HepG2 (cell line): ENCODE data around the gene COQ8B. TPM values are rescaled to one million over a fixed set of nuclear protein-coding genes. Genes with fewer than 3 reads are reported as not detected.
A peak's percentile ranks its signal among the peaks of the same experiment; 100 is the strongest.

Experiments
- ATF2 ChIP-seq: sonication (generic); formaldehyde crosslinking; IDR thresholded peaks from 2 replicates; pipeline ENCODE4 v1.4.0; 2020; ENCODE audit warnings: missing genetic modification reagents
- BORCS8-MEF2B ChIP-seq: sonication (generic); formaldehyde crosslinking; IDR thresholded peaks from 2 replicates; pipeline ENCODE4 v1.8.0; 2022; ENCODE audit warnings: mild to moderate bottlenecking, missing genetic modification reagents
- CBX1 ChIP-seq: IDR thresholded peaks from one replicate; pipeline ENCODE4 v1.6.1; 2016; ENCODE audit warnings: antibody characterized with exemption, low read depth
- CREB1 ChIP-seq, 2 experiments: fragments of 450-650 bp in 1 of 2; IDR thresholded peaks; 2 replicates each; pipeline ENCODE4 v1.6.1; 2016 to 2017; ENCODE audit warnings: control low read depth in 1 of 2, mild to moderate bottlenecking in 1 of 2, missing compliant biosample characterization in 1 of 2, missing genetic modification characterization in 1 of 2
- IRF2 ChIP-seq: IDR thresholded peaks from 2 replicates; pipeline ENCODE4 v1.6.1; 2018; ENCODE audit warnings: missing genetic modification reagents, missing compliant biosample characterization
- KMT2A ChIP-seq: sonication (generic); formaldehyde crosslinking; IDR thresholded peaks from 2 replicates; pipeline ENCODE4 v1.4.0; 2020; ENCODE audit warnings: missing genetic modification reagents
- MBD4 ChIP-seq: IDR thresholded peaks from 2 replicates; pipeline ENCODE4 v1.6.1; 2012; ENCODE audit warnings: low read length, inconsistent platforms, borderline replicate concordance
- PHF20 ChIP-seq: sonication (generic); formaldehyde crosslinking; IDR thresholded peaks from 2 replicates; pipeline ENCODE4 v1.5.0; 2020; ENCODE audit warnings: mild to moderate bottlenecking, missing genetic modification reagents
- RAD51 ChIP-seq: fragments of 450-650 bp; IDR thresholded peaks from 2 replicates; pipeline ENCODE4 v1.6.1; 2016; ENCODE audit warnings: borderline replicate concordance
- RBM22 ChIP-seq: fragments of 200-400 bp; formaldehyde crosslinking; optimal IDR thresholded peaks from 2 replicates; pipeline ENCODE3; 2017; ENCODE audit warnings: mild to moderate bottlenecking, low read length, moderate library complexity
- SRF ChIP-seq: IDR thresholded peaks from 2 replicates; pipeline ENCODE4 v1.6.1; 2011; ENCODE audit warnings: mild to moderate bottlenecking, low read depth, low read length, moderate library complexity
- TFAP4 ChIP-seq: sonication (generic); IDR thresholded peaks from 2 replicates; pipeline ENCODE4 v1.6.1; 2016; ENCODE audit warnings: low read depth, borderline replicate concordance
- TOPORS ChIP-seq: sonication (generic); formaldehyde crosslinking; IDR thresholded peaks from 2 replicates; pipeline ENCODE4 v1.8.0; 2023; ENCODE audit warnings: mild to moderate bottlenecking, missing genetic modification reagents
- TRIM24 ChIP-seq: sonication (generic); formaldehyde crosslinking; IDR thresholded peaks from 2 replicates; pipeline ENCODE4 v1.8.0; 2022; ENCODE audit warnings: mild to moderate bottlenecking, missing genetic modification reagents
- YY1 ChIP-seq: IDR thresholded peaks from 2 replicates; pipeline ENCODE4 v1.6.1; 2011; ENCODE audit warnings: low read length, low read depth, moderate library complexity, mild to moderate bottlenecking; ENCODE audit not compliant: insufficient read depth, insufficient replicate concordance
- ZNF441 ChIP-seq: sonication (generic); formaldehyde crosslinking; IDR thresholded peaks from 2 replicates; pipeline ENCODE4 v1.7.0; 2021; ENCODE audit warnings: missing genetic modification reagents, borderline replicate concordance
- ZNF567 ChIP-seq: sonication (generic); formaldehyde crosslinking; IDR thresholded peaks from 2 replicates; pipeline ENCODE4 v1.8.1; 2023; ENCODE audit warnings: mild to moderate bottlenecking, missing genetic modification reagents, borderline replicate concordance
- ZNF709 ChIP-seq: sonication (generic); formaldehyde crosslinking; IDR thresholded peaks from 2 replicates; pipeline ENCODE4 v1.5.0; 2020; ENCODE audit warnings: mild to moderate bottlenecking, missing genetic modification reagents
- ZNF737 ChIP-seq: sonication (generic); formaldehyde crosslinking; IDR thresholded peaks from 2 replicates; pipeline ENCODE4 v1.5.0; 2020; ENCODE audit warnings: missing genetic modification reagents, mild to moderate bottlenecking, borderline replicate concordance
- ZNF792 ChIP-seq: IDR thresholded peaks from 2 replicates; pipeline ENCODE4 v1.6.1; 2016
- ZNF891 ChIP-seq: sonication (generic); formaldehyde crosslinking; IDR thresholded peaks from 2 replicates; pipeline ENCODE4 v1.5.0; 2020; ENCODE audit warnings: mild to moderate bottlenecking, missing genetic modification reagents
- polyA plus RNA-seq, 8 experiments: library from polyadenylated mRNA; depleted of rRNA in 3 of 8; stranded (reverse) in 7 of 8; unstranded in 1 of 8; fragments of >200 nt; fragmentation: Illumina TruSeq in 4 of 8; extraction: Trizol in 4 of 8; gene quantifications; 2 replicates each; pipeline versions ENCODE4 v1.2.1 to v1.2.3, GENCODE V29; 2011 to 2016; ENCODE audit warnings: low read depth in 4 of 8, missing spikeins in 1 of 8, mixed read lengths in 1 of 8; ENCODE audit not compliant: insufficient read depth in 1 of 8
- total RNA-seq, 5 experiments: library from RNA; depleted of rRNA; stranded (reverse); fragments of >200 nt; fragmentation: Illumina TruSeq; extraction: Trizol; gene quantifications; 2 replicates each; pipeline ENCODE4 v1.2.3, GENCODE V29; 2016; ENCODE audit warnings: low read depth in 1 of 5
- TF ChIP-seq, protein P1 (sequence below): sonication (generic); formaldehyde crosslinking; IDR thresholded peaks from 2 replicates; pipeline ENCODE4 v1.4.0; 2020; ENCODE audit warnings: mild to moderate bottlenecking, low read depth, missing genetic modification reagents
- TF ChIP-seq, protein P2 (sequence below): sonication (generic); formaldehyde crosslinking; IDR thresholded peaks from 2 replicates; pipeline ENCODE4 v1.4.0; 2020; ENCODE audit warnings: missing genetic modification reagents, mild to moderate bottlenecking, borderline replicate concordance

COQ8B gene
- total and polyA plus RNA-seq, 2 of the 13 experiments (the other 11 are each of a cell fraction or from before 2014, with no cell fraction given): 12.3 to 17.2 TPM

GRCh38 chr19:40714441-40715299 lies 2.0 kb downstream of the COQ8B start (continued):
- TF ChIP-seq CBX1 (no peak), ZNF441 (CRISPR knock-in tag) (no peak), ZNF737 (CRISPR knock-in tag) (no peak), YY1 (peak; percentile 19), ZNF709 (CRISPR knock-in tag) (no peak), TFAP4 (peak; percentile 52; the same call in 1 of the 2 replicates), BORCS8-MEF2B (CRISPR knock-in tag) (peak; percentile 42; the same call in 1 of the 2 replicates), MBD4 (no peak), PHF20 (CRISPR knock-in tag) (peak; percentile 44; the same call in 1 of the 2 replicates), RAD51 (no peak), ATF2 (CRISPR knock-in tag) (no peak), TRIM24 (CRISPR knock-in tag) (no peak), ZNF891 (CRISPR knock-in tag) (no peak), SRF (no peak), TOPORS (CRISPR knock-in tag) (no peak), CREB1 (IDR thresholded peaks at IDR 0.05) (no peak), CREB1 (CRISPR knock-in tag; IDR thresholded peaks at IDR 0.05) (no peak; the same call in 1 of the 2 replicates), KMT2A (0 out of 2 replicates have a peak, but pooled peaks have one; percentile 20), RBM22 (no peak), ZNF567 (no peak), IRF2 (CRISPR knock-in tag) (no peak), ZNF792 (no peak)
- TF ChIP-seq, protein P1, sequence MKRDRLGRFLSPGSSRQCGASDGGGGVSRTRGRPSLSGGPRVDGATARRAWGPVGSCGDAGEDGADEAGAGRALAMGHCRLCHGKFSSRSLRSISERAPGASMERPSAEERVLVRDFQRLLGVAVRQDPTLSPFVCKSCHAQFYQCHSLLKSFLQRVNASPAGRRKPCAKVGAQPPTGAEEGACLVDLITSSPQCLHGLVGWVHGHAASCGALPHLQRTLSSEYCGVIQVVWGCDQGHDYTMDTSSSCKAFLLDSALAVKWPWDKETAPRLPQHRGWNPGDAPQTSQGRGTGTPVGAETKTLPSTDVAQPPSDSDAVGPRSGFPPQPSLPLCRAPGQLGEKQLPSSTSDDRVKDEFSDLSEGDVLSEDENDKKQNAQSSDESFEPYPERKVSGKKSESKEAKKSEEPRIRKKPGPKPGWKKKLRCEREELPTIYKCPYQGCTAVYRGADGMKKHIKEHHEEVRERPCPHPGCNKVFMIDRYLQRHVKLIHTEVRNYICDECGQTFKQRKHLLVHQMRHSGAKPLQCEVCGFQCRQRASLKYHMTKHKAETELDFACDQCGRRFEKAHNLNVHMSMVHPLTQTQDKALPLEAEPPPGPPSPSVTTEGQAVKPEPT: 0 out of 2 replicates have a peak, but pooled peaks have one; percentile 64
- TF ChIP-seq, protein P2, sequence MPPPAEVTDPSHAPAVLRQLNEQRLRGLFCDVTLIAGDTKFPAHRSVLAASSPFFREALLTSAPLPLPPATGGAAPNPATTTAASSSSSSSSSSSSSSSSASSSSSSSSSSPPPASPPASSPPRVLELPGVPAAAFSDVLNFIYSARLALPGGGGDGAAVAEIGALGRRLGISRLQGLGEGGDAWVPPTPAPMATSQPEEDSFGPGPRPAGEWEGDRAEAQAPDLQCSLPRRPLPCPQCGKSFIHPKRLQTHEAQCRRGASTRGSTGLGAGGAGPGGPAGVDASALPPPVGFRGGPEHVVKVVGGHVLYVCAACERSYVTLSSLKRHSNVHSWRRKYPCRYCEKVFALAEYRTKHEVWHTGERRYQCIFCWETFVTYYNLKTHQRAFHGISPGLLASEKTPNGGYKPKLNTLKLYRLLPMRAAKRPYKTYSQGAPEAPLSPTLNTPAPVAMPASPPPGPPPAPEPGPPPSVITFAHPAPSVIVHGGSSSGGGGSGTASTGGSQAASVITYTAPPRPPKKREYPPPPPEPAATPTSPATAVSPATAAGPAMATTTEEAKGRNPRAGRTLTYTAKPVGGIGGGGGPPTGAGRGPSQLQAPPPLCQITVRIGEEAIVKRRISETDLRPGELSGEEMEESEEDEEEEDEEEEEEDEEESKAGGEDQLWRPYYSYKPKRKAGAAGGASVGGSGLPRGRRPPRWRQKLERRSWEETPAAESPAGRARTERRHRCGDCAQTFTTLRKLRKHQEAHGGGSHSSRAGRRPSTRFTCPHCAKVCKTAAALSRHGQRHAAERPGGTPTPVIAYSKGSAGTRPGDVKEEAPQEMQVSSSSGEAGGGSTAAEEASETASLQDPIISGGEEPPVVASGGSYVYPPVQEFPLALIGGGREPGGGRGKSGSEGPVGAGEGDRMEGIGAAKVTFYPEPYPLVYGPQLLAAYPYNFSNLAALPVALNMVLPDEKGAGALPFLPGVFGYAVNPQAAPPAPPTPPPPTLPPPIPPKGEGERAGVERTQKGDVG: 0 out of 2 replicates have a peak, but pooled peaks have one; percentile 32
